GM12878 (cell line): ENCODE data around the gene PRADC1.

Experiments used
- CTCF ChIP-seq, 3 experiments: IDR thresholded peaks in 2 of 3; conservative IDR thresholded peaks in 1 of 3; 2 replicates each; pipeline ENCODE4 v1.5.1; 2011; ENCODE audit warnings: low read depth in 3 of 3, low read length in 3 of 3, mild to moderate bottlenecking in 3 of 3, control low read depth in 2 of 3, moderate library complexity in 2 of 3, inconsistent platforms in 1 of 3, mixed read lengths in 1 of 3; ENCODE audit not compliant: control insufficient read depth in 2 of 3, insufficient read depth in 1 of 3; ENCODE audit errors: extremely low read depth in 1 of 3
- ESRRA ChIP-seq: IDR thresholded peaks from 2 replicates; pipeline ENCODE4 v1.6.1; 2012; ENCODE audit warnings: mild to moderate bottlenecking, low read length, improper control_type of control experiment
- EZH2 ChIP-seq: IDR thresholded peaks from 2 replicates; pipeline ENCODE4 v1.6.1; 2012; ENCODE audit warnings: low read depth, mild to moderate bottlenecking, control low read depth, inconsistent platforms, low read length, borderline replicate concordance; ENCODE audit not compliant: control insufficient read depth
- GABPA ChIP-seq: IDR thresholded peaks from 2 replicates; pipeline ENCODE4 v1.6.1; 2014; ENCODE audit warnings: antibody characterized with exemption, low read depth, mild to moderate bottlenecking, inconsistent platforms
- MXI1 ChIP-seq: fragments of 150-350 bp; IDR thresholded peaks from 2 replicates; pipeline ENCODE4 v1.6.1; 2011; ENCODE audit warnings: low read depth, mild to moderate bottlenecking, inconsistent platforms, low read length, improper control_type of control experiment
- POLR2A ChIP-seq: IDR thresholded peaks from 2 replicates; pipeline ENCODE4 v1.6.1; 2011; ENCODE audit warnings: low read depth, mild to moderate bottlenecking, low read length
- POLR2AphosphoS5 ChIP-seq: IDR thresholded peaks from 2 replicates; pipeline ENCODE4 v1.6.1; 2011; ENCODE audit warnings: mild to moderate bottlenecking, low read length, inconsistent platforms
- RFX5 ChIP-seq: IDR thresholded peaks from 2 replicates; pipeline ENCODE4 v1.6.1; 2011; ENCODE audit warnings: low read depth, low read length, improper control_type of control experiment
- ZSCAN29 ChIP-seq: fragments of 450-650 bp; IDR thresholded peaks from 2 replicates; pipeline ENCODE4 v1.6.1; 2017; ENCODE audit warnings: mild to moderate bottlenecking, moderate library complexity
- ZZZ3 ChIP-seq: IDR thresholded peaks from 2 replicates; pipeline ENCODE4 v1.6.1; 2011; ENCODE audit warnings: low read depth; ENCODE audit not compliant: control insufficient read depth, insufficient read length
- TF ChIP-seq, protein P1 (sequence below): IDR thresholded peaks from 2 replicates; pipeline ENCODE4 v1.6.1; 2012; ENCODE audit warnings: low read depth, low read length, improper control_type of control experiment
- TF ChIP-seq, protein P2 (sequence below): IDR thresholded peaks from 2 replicates; pipeline ENCODE4 v1.6.1; 2012; ENCODE audit warnings: mild to moderate bottlenecking, low read depth, low read length
- TF ChIP-seq, protein P3 (sequence below): IDR thresholded peaks from 2 replicates; pipeline ENCODE4 v1.6.1; 2012; ENCODE audit warnings: low read depth, low read length, improper control_type of control experiment

- TF ChIP-seq ZSCAN29 (no peak), CTCF (IDR thresholded peaks at IDR 0.05 in 2 of 3, conservative IDR thresholded peaks at IDR 0.05 in 1 of 3; ENCODE audit: control insufficient read depth in 2 of 3, extremely low read depth in 1 of 3, insufficient read depth in 1 of 3, low read depth in 3 of 3, low read length in 3 of 3) (no peak), GABPA (no peak), ZZZ3 (no peak), POLR2AphosphoS5 (no peak), EZH2 (no peak), POLR2A (peak; percentile 10; the same call in 1 of the 2 replicates), MXI1 (no peak), ESRRA (no peak), RFX5 (no peak)
- TF ChIP-seq, protein P1, sequence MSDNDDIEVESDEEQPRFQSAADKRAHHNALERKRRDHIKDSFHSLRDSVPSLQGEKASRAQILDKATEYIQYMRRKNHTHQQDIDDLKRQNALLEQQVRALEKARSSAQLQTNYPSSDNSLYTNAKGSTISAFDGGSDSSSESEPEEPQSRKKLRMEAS, result no peak
- TF ChIP-seq, protein P2, sequence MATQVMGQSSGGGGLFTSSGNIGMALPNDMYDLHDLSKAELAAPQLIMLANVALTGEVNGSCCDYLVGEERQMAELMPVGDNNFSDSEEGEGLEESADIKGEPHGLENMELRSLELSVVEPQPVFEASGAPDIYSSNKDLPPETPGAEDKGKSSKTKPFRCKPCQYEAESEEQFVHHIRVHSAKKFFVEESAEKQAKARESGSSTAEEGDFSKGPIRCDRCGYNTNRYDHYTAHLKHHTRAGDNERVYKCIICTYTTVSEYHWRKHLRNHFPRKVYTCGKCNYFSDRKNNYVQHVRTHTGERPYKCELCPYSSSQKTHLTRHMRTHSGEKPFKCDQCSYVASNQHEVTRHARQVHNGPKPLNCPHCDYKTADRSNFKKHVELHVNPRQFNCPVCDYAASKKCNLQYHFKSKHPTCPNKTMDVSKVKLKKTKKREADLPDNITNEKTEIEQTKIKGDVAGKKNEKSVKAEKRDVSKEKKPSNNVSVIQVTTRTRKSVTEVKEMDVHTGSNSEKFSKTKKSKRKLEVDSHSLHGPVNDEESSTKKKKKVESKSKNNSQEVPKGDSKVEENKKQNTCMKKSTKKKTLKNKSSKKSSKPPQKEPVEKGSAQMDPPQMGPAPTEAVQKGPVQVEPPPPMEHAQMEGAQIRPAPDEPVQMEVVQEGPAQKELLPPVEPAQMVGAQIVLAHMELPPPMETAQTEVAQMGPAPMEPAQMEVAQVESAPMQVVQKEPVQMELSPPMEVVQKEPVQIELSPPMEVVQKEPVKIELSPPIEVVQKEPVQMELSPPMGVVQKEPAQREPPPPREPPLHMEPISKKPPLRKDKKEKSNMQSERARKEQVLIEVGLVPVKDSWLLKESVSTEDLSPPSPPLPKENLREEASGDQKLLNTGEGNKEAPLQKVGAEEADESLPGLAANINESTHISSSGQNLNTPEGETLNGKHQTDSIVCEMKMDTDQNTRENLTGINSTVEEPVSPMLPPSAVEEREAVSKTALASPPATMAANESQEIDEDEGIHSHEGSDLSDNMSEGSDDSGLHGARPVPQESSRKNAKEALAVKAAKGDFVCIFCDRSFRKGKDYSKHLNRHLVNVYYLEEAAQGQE, result no peak
- TF ChIP-seq, protein P3, sequence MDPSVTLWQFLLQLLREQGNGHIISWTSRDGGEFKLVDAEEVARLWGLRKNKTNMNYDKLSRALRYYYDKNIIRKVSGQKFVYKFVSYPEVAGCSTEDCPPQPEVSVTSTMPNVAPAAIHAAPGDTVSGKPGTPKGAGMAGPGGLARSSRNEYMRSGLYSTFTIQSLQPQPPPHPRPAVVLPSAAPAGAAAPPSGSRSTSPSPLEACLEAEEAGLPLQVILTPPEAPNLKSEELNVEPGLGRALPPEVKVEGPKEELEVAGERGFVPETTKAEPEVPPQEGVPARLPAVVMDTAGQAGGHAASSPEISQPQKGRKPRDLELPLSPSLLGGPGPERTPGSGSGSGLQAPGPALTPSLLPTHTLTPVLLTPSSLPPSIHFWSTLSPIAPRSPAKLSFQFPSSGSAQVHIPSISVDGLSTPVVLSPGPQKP, result no peak
Observed at GRCh38 chr2:73252238-73253027, 19.4 kb upstream of the PRADC1 start.
